IMR-90 (cell line): ENCODE data around the gene CD38.

Experiments used
- CEBPB ChIP-seq: IDR thresholded peaks from 2 replicates; pipeline ENCODE4 v1.6.1; 2012; ENCODE audit warnings: low read depth, low read length, improper control_type of control experiment
- CTCF ChIP-seq: conservative IDR thresholded peaks from 2 replicates; pipeline ENCODE4 v1.5.1; 2012; ENCODE audit warnings: mild to moderate bottlenecking, low read depth, low read length, improper control_type of control experiment
- POLR2A ChIP-seq: IDR thresholded peaks from 2 replicates; pipeline ENCODE4 v1.6.1; 2012; ENCODE audit warnings: mild to moderate bottlenecking, low read depth, low read length
- RAD21 ChIP-seq: IDR thresholded peaks from 2 replicates; pipeline ENCODE4 v1.6.1; 2012; ENCODE audit warnings: low read length, improper control_type of control experiment
- RFX5 ChIP-seq: IDR thresholded peaks from 2 replicates; pipeline ENCODE4 v1.8.0; 2012; ENCODE audit warnings: low read depth, mild to moderate bottlenecking, low read length, moderate library complexity
- SMC3 ChIP-seq: fragments of 150-350 bp; IDR thresholded peaks from 2 replicates; pipeline ENCODE4 v1.6.1; 2016; ENCODE audit warnings: low read depth, mild to moderate bottlenecking, antibody characterized with exemption, low read length, moderate library complexity
- TF ChIP-seq, protein P1 (sequence below): fragments of 150-350 bp; IDR thresholded peaks from 2 replicates; pipeline ENCODE4 v1.6.1; 2017; ENCODE audit warnings: mild to moderate bottlenecking, antibody characterized with exemption, low read length, low read depth

- TF ChIP-seq CTCF = no peak
- no peak for TF ChIP-seq POLR2A
- TF ChIP-seq, protein P1, sequence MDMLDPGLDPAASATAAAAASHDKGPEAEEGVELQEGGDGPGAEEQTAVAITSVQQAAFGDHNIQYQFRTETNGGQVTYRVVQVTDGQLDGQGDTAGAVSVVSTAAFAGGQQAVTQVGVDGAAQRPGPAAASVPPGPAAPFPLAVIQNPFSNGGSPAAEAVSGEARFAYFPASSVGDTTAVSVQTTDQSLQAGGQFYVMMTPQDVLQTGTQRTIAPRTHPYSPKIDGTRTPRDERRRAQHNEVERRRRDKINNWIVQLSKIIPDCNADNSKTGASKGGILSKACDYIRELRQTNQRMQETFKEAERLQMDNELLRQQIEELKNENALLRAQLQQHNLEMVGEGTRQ = no peak
- TF ChIP-seq CEBPB = no peak
- no peak for TF ChIP-seq SMC3
- no peak for TF ChIP-seq RFX5
- no peak for TF ChIP-seq RAD21
These were observed 8.9 kb upstream of the CD38 start for GRCh38 chr4:15769202-15769601.
